GM19023 (cell line): ENCODE results near the gene MBNL3.
"Not testable (repeated sequence)": the region's sequence is repeated elsewhere in the genome, so short reads cannot be mapped to it uniquely, and the experiment has no call there.

ENCODE experiments used
- ATAC-seq: cut with Tn5 transposase; IDR thresholded peaks from one replicate; pipeline ENCODE4 v1.9.1; 2021; ENCODE audit warnings: mild to moderate bottlenecking, moderate library complexity; ENCODE audit not compliant: unreplicated experiment

MBNL3 gene

GRCh38 chrX:132382068-132382467 is 106.8 kb downstream of the MBNL3 start:
- no peak for ATAC-seq

GRCh38 chrX:132378281-132378680 is 110.6 kb downstream of the MBNL3 start:
- no peak for ATAC-seq

- no peak for ATAC-seq
Measured at GRCh38 chrX:132375941-132376340, 112.9 kb downstream of the MBNL3 start.

GRCh38 chrX:132373610-132374009 is 115.2 kb downstream of the MBNL3 start:
- no peak for ATAC-seq

GRCh38 chrX:132369617-132370326 is 119.1 kb downstream of the MBNL3 start:
- no peak for ATAC-seq

GRCh38 chrX:132367984-132368383 is 120.9 kb downstream of the MBNL3 start:
- no peak for ATAC-seq

- no peak for ATAC-seq
Measured at GRCh38 chrX:132367314-132367713, 121.5 kb downstream of the MBNL3 start.

GRCh38 chrX:132365490-132365889 is 123.3 kb downstream of the MBNL3 start:
- no peak for ATAC-seq

GRCh38 chrX:132364313-132364712 is 124.5 kb downstream of the MBNL3 start:
- no peak for ATAC-seq

GRCh38 chrX:132353430-132353829 is 135.4 kb downstream of the MBNL3 start:
- no peak for ATAC-seq

GRCh38 chrX:132336172-132336571 is 152.7 kb downstream of the MBNL3 start:
- no peak for ATAC-seq

- no peak for ATAC-seq
Measured at GRCh38 chrX:132333351-132333750, 155.5 kb downstream of the MBNL3 start.

- ATAC-seq, result no peak
Measured at GRCh38 chrX:132331532-132331931, 157.3 kb downstream of the MBNL3 start.

GRCh38 chrX:132331000-132331399 is 157.8 kb downstream of the MBNL3 start:
- ATAC-seq, result no peak

GRCh38 chrX:132330156-132330729 is 158.6 kb downstream of the MBNL3 start:
- no peak for ATAC-seq

GRCh38 chrX:132326960-132327359 is 161.9 kb downstream of the MBNL3 start:
- not testable (repeated sequence) for ATAC-seq
